ENCODE measurements around the gene NHSL1.
A peak's percentile ranks its signal among the peaks of the same experiment; 100 is the strongest.

The NHSL1 gene

GRCh38 chr6:138493413-138493812 lies 5.9 kb downstream of the NHSL1 start:
- DNase-seq (ENCODE audit: low spot score): peak; percentile 35

GRCh38 chr6:138492871-138493270 lies 6.4 kb downstream of the NHSL1 start:
- no peak for DNase-seq (ENCODE audit: low spot score)

GRCh38 chr6:138492113-138492512 lies 7.2 kb downstream of the NHSL1 start:
- no peak for DNase-seq (ENCODE audit: low spot score)

- no peak for DNase-seq (ENCODE audit: low spot score)
Observed at GRCh38 chr6:138491017-138491416, 8.3 kb downstream of the NHSL1 start.

GRCh38 chr6:138489846-138490245 lies 9.4 kb downstream of the NHSL1 start:
- no peak for DNase-seq (ENCODE audit: low spot score)

GRCh38 chr6:138487102-138487604 lies 12.1 kb downstream of the NHSL1 start:
- DNase-seq (ENCODE audit: low spot score): no peak

GRCh38 chr6:138486249-138487101 lies 12.8 kb downstream of the NHSL1 start:
- DNase-seq (ENCODE audit: low spot score): no peak

GRCh38 chr6:138485586-138486248 lies 13.6 kb downstream of the NHSL1 start:
- DNase-seq (ENCODE audit: low spot score): no peak

- DNase-seq (ENCODE audit: low spot score): peak; percentile 39
Observed at GRCh38 chr6:138485005-138485545, 14.2 kb downstream of the NHSL1 start.

GRCh38 chr6:138484018-138484731 lies 15.1 kb downstream of the NHSL1 start:
- DNase-seq (ENCODE audit: low spot score): no peak

GRCh38 chr6:138482816-138483215 lies 16.5 kb downstream of the NHSL1 start:
- DNase-seq (ENCODE audit: low spot score): no peak

GRCh38 chr6:138480279-138480949 lies 18.9 kb downstream of the NHSL1 start:
- no peak for DNase-seq (ENCODE audit: low spot score)

GRCh38 chr6:138477913-138478539 lies 21.3 kb downstream of the NHSL1 start:
- no peak for DNase-seq (ENCODE audit: low spot score)

GRCh38 chr6:138476116-138476515 lies 23.2 kb downstream of the NHSL1 start:
- no peak for DNase-seq (ENCODE audit: low spot score)

- DNase-seq (ENCODE audit: low spot score): no peak
Observed at GRCh38 chr6:138473144-138473543, 26.1 kb downstream of the NHSL1 start.

GRCh38 chr6:138468320-138469015 lies 30.8 kb downstream of the NHSL1 start:
- no peak for DNase-seq (ENCODE audit: low spot score)

GRCh38 chr6:138467901-138468300 lies 31.4 kb downstream of the NHSL1 start:
- DNase-seq (ENCODE audit: low spot score): no peak

- DNase-seq (ENCODE audit: low spot score): no peak
Observed at GRCh38 chr6:138465007-138465645, 34.2 kb downstream of the NHSL1 start.

- DNase-seq (ENCODE audit: low spot score): no peak
Observed at GRCh38 chr6:138464085-138464484, 35.2 kb downstream of the NHSL1 start.

GRCh38 chr6:138461647-138462046 lies 37.6 kb downstream of the NHSL1 start:
- no peak for DNase-seq (ENCODE audit: low spot score)
